Omental fat pad (tissue), 4 donors: ENCODE data around the gene FIZ1. TPM values are rescaled to one million over a fixed set of nuclear protein-coding genes. Genes with fewer than 3 reads are reported as not detected.

Experiments
- ATAC-seq: fragments of 150-250 bp; one replicate; pipeline ENCODE4 v1.9.1; 2016; ENCODE audit warnings: mild to moderate bottlenecking, moderate library complexity; ENCODE audit not compliant: low FRiP score
- DNase-seq: peaks from one replicate; pipeline ENCODE4 v3.0.0-alpha.2; 2019; ENCODE audit warnings: low spot score
- CTCF ChIP-seq, 3 donors: fragments of 450-650 bp; IDR thresholded peaks; one replicate each; pipeline ENCODE4 v1.5.1; 2016 to 2017; ENCODE audit warnings: antibody characterized with exemption in 3 of 3, mild to moderate bottlenecking in 3 of 3, moderate library complexity in 2 of 3
- total RNA-seq, 4 donors: library from RNA; depleted of rRNA; stranded (reverse); fragments of >200 nt; gene quantifications; one replicate each; pipeline ENCODE4 v1.1.0, GENCODE V29; 2016

Gene FIZ1
- total RNA-seq, 4 donors from 2014 or later = 4.2 to 7.1 (median 5.0) TPM

GRCh38 chr19:55546011-55546410, 53.3 kb downstream of the FIZ1 start:
- no peak for TF ChIP-seq CTCF (IDR thresholded peaks at IDR 0.05)
- ATAC-seq = no peak
- DNase-seq = no peak

- TF ChIP-seq CTCF (IDR thresholded peaks at IDR 0.05) = no peak
- ATAC-seq (no peak), DNase-seq (no peak)
These were observed 53.9 kb downstream of the FIZ1 start, which contains the start of gene SBK3 for GRCh38 chr19:55545443-55545842. TSS of gene SBK3 (minus strand) at chr19:55545543. CDS start at chr19:55545543, 0 bp downstream.

- no peak for TF ChIP-seq CTCF (IDR thresholded peaks at IDR 0.05)
- ATAC-seq = no peak
- no peak for DNase-seq
These were observed 54.4 kb downstream of the FIZ1 start for GRCh38 chr19:55544776-55545439.

DNA sequence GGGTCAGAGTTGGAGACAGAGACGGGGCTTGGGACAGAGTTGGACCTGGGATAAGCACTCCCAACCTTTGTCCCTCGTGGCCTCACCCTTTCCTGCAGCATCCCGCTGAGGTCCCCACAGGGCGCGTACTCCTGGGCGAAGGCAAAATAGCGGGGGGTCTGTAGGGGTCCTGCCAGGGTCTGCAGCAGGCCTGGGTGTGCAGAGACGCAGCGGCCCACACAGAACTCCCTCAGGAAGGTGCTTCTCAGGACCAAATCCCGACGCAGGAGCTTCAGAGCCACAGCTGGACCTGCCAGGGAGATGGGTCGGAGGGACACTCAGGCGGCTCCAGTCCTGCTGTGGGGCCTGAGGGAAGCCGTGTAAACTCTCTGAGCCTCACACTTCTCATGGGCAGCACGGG, 55.3 kb downstream of the FIZ1 start:
- ATAC-seq = no peak
- no peak for TF ChIP-seq CTCF (IDR thresholded peaks at IDR 0.05)
- DNase-seq = no peak

DNA sequence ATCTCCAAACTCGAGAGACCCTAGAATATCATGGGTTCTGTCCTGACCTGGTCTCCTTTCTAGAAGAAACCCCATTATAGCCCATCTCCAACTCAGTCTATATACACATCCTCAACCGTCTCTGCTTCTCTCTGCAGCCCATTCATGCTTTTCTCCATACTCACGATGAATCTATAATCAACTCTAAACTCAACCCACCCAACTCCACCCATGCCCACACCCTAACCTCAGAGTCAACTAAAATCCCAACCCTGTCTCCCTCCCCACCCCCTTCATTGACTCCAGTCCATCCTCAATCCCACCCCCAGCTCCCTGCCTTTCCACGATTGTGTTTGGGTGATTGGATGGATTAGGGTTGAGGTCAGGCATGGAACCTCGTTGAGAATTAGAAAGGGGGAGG, 55.8 kb downstream of the FIZ1 start:
- ATAC-seq = no peak
- DNase-seq = no peak
- TF ChIP-seq CTCF (IDR thresholded peaks at IDR 0.05) = no peak

GRCh38 chr19:55542292-55542855, 56.9 kb downstream of the FIZ1 start:
- TF ChIP-seq CTCF (IDR thresholded peaks at IDR 0.05) = no peak
- no peak for ATAC-seq
- no peak for DNase-seq

Other genes starting within 250 kb of the FIZ1 start
- under 1 TPM in 1 of 4 donors, not detected in 3; 0.56 TPM for gene COX6B2, start 244.8 kb downstream of the FIZ1 start, total RNA-seq
- under 1 TPM in 1 of 4 donors, not detected in 3; 0.09 TPM for gene GARIN5B, start 236.3 kb downstream of the FIZ1 start, total RNA-seq
- gene IL11, start 229.1 kb downstream of the FIZ1 start, total RNA-seq = 1 to 10 TPM in 1 of 4 donors, under 1 TPM in 1, not detected in 2; 0.28 to 1.2 TPM
- not detected for gene TMEM190, start 222.7 kb downstream of the FIZ1 start, total RNA-seq
- gene TMEM238, start 215.2 kb downstream of the FIZ1 start, total RNA-seq = 1 to 10 TPM in 3 of 4 donors, not detected in 1; 1.5 to 1.7 (median 1.6) TPM
- 100 to 1,000 TPM; 490 to 747 (median 555) TPM for gene RPL28, start 213.6 kb downstream of the FIZ1 start, total RNA-seq
- gene UBE2S, start 191.7 kb downstream of the FIZ1 start, total RNA-seq = 10 to 100 TPM in 2 of 4 donors, 1 to 10 TPM in 2; 7.4 to 25.6 (median 13.0) TPM
- gene SHISA7, start 156.2 kb downstream of the FIZ1 start, total RNA-seq = not detected
- 10 to 100 TPM; 52.5 to 96.8 (median 62.5) TPM for gene ISOC2, start 137.9 kb downstream of the FIZ1 start, total RNA-seq
- not detected for gene C19orf85, start 134.8 kb downstream of the FIZ1 start, total RNA-seq
- gene ZNF628, start 122.9 kb downstream of the FIZ1 start, total RNA-seq = 1 to 10 TPM; 1.7 to 6.4 (median 2.6) TPM
- gene NAT14, start 114.3 kb downstream of the FIZ1 start, total RNA-seq = 1 to 10 TPM; 2.3 to 4.6 (median 2.6) TPM
- 1 to 10 TPM; 1.6 to 6.1 (median 3.5) TPM for gene SSC5D, start 111.1 kb downstream of the FIZ1 start, total RNA-seq
- gene SBK2, start 62.4 kb downstream of the FIZ1 start, total RNA-seq = under 1 TPM in 1 of 4 donors, not detected in 3; 0.56 TPM
- 1 to 10 TPM in 1 of 4 donors, under 1 TPM in 2, not detected in 1; 0.36 to 1.5 (median 0.79) TPM for gene SBK3, start 54.0 kb downstream of the FIZ1 start, total RNA-seq
- 1 to 10 TPM; 1.3 to 4.0 (median 2.3) TPM for gene ZNF579, start 18.7 kb downstream of the FIZ1 start, total RNA-seq
- gene ZNF524, start 771 bp upstream of the FIZ1 start, total RNA-seq = 10 to 100 TPM; 15.6 to 27.5 (median 17.4) TPM
- 1 to 10 TPM; 2.2 to 6.3 (median 3.8) TPM for gene ZNF865, start 6.1 kb upstream of the FIZ1 start, total RNA-seq
- gene ZNF784, start 25.0 kb upstream of the FIZ1 start, total RNA-seq = 1 to 10 TPM; 2.5 to 3.8 (median 3.2) TPM
- gene ZNF580, start 41.5 kb upstream of the FIZ1 start, total RNA-seq = 10 to 100 TPM; 11.4 to 20.5 (median 13.8) TPM
- 10 to 100 TPM in 3 of 4 donors, 1 to 10 TPM in 1; 9.9 to 15.0 (median 11.9) TPM for gene ZNF581, start 44.1 kb upstream of the FIZ1 start, total RNA-seq
- 10 to 100 TPM in 3 of 4 donors, 1 to 10 TPM in 1; 9.8 to 15.2 (median 11.0) TPM for gene CCDC106, start 48.7 kb upstream of the FIZ1 start, total RNA-seq
- gene U2AF2, start 55.5 kb upstream of the FIZ1 start, total RNA-seq = 100 to 1,000 TPM in 2 of 4 donors, 10 to 100 TPM in 2; 55.2 to 132 (median 86.1) TPM
- gene EPN1, start 75.7 kb upstream of the FIZ1 start, total RNA-seq = 10 to 100 TPM; 56.4 to 82.3 (median 62.0) TPM
- not detected for gene NLRP9, start 138.9 kb upstream of the FIZ1 start, total RNA-seq
- not detected for gene RFPL4A, start 159.6 kb upstream of the FIZ1 start, total RNA-seq
- not detected for gene RFPL4AL1, start 169.6 kb upstream of the FIZ1 start, total RNA-seq
- gene NLRP11, start 232.5 kb upstream of the FIZ1 start, total RNA-seq = not detected
- not detected for gene NLRP4, start 237.0 kb upstream of the FIZ1 start, total RNA-seq